ENCODE data around the gene LRRC32.

GRCh38 chr11:76641905-76642304 is 28.6 kb downstream of the LRRC32 start:
- TF ChIP-seq CTCF (conservative IDR thresholded peaks at IDR 0.05; ENCODE audit: low read depth in 2 of 2) = no peak
- no peak for TF ChIP-seq POLR2AphosphoS5 (IDR thresholded peaks at IDR 0.05; ENCODE audit: low read depth)
- TF ChIP-seq EZH2phosphoT487 (IDR thresholded peaks at IDR 0.05; ENCODE audit: unreplicated experiment) = no peak
- TF ChIP-seq EZH2 (IDR thresholded peaks at IDR 0.05; ENCODE audit: low read depth, unreplicated experiment) = no peak
- TF ChIP-seq ZNF114 (CRISPR knock-in tag; IDR thresholded peaks at IDR 0.05) = no peak
- TF ChIP-seq JUNB (IDR thresholded peaks at IDR 0.05; ENCODE audit: unreplicated experiment) = no peak
- no peak for TF ChIP-seq CREB1 (CRISPR knock-in tag; IDR thresholded peaks at IDR 0.05; ENCODE audit: low read depth)
- no peak for TF ChIP-seq REST (IDR thresholded peaks at IDR 0.05; ENCODE audit: unreplicated experiment)
- TF ChIP-seq NANOG (IDR thresholded peaks at IDR 0.05; ENCODE audit: borderline replicate concordance) = no peak
